GM10266 (cell line): ENCODE data around the gene ACSS3.

Experiments used
- DNase-seq: peaks from one replicate; pipeline ENCODE4 v3.0.0; 2012; ENCODE audit errors: extremely low spot score
- CTCF ChIP-seq: IDR thresholded peaks from 2 replicates; pipeline ENCODE4 v1.5.1; 2012; ENCODE audit warnings: mild to moderate bottlenecking, low read depth; ENCODE audit not compliant: control insufficient read depth, insufficient read depth; ENCODE audit errors: missing control alignments

Gene ACSS3

DNA sequence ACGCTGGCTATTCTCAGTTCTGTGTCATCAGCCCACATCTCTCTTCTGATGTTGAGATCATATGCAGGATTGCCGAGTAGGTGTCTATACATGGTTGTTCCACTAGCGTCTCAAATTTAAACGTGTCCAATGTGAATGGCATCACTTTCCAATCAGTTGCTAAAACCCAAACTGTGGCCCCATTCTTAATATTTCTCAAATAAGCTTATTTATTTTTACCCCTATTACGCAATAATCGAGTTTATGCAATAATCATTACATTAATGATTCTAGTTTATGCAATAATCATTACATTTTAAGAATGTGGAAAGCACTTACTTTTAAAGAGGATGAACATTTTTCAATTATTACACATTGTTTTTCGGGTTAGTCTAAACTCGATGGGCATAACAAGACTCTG, 47.8 kb downstream of the ACSS3 start:
- no peak for TF ChIP-seq CTCF
- no peak for DNase-seq

DNA sequence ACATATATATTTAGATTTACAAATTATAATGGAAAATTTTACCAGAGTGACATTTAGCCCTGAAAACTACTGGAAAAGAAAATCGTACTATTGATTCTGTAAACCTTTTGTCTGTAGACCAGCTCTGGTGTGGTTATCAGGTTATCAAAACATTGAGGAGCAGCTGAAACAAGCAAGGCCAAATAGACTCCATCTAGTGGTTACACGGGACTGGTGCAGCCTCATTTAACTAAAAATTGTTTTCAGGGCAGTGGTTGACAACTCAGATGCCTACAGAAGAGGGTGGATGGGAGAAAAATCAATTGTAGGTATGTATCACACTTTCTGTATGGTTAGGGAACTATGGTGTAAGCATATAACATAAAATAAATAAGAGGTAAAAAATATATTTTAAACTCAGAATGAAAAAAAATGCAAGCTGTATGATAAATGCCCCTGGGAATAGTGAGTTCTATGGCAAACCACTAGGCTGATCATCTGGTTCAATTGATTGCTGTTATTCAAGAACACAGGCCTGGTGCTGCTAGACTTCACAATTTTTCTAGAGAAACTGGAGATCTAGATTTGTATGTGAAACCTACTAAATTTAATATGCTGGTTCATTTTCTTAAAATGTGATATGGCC, 51.2 kb downstream of the ACSS3 start:
- TF ChIP-seq CTCF, result peak; percentile 77
- DNase-seq, result peak; percentile 22

GRCh38 chr12:81136519-81136918, 58.6 kb downstream of the ACSS3 start:
- DNase-seq, result no peak
- no peak for TF ChIP-seq CTCF

- TF ChIP-seq CTCF, result no peak
- DNase-seq, result no peak
Measured at GRCh38 chr12:81137801-81138200, 59.9 kb downstream of the ACSS3 start.

DNA sequence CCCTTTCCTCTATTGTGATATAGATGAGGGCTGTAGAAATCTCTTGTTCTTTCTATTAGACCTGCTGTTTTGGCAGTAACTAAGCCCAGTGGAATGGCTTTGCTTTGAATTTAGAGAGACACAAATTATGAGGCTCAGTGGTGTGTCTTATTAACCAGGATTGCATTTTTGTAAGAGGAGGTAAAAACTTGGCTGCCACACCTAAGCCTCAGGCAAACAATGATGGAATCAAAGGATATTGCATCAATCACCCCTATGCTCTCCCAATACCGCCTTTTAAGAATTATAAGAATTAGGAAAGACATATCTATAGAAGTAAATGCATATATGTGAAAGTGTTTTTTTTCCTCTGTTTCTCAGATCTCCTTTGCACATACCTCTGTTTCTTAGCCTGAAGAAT, 63.3 kb downstream of the ACSS3 start:
- no peak for DNase-seq
- no peak for TF ChIP-seq CTCF

DNA sequence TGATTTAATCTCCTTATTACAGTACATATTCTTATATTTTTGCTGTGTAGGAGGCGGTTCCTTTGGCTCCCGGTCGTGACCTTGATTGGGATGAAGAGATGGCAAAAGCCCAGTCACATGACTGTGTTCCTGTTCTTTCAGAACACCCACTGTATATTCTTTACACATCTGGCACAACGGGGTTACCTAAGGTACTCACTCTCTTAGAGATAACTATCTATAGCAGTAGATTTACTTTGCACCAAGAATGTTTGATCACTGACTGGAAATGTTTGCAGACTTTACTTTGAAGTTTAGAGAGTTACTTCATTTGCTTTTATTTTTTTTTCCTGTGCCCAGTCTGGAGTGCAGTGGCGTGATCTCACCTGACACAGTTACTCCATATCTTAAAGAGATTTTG, 65.2 kb downstream of the ACSS3 start:
- no peak for TF ChIP-seq CTCF
- no peak for DNase-seq

GRCh38 chr12:81146228-81147225, 68.6 kb downstream of the ACSS3 start:
- no peak for TF ChIP-seq CTCF
- DNase-seq, result no peak
